Esophagus squamous epithelium (tissue), 4 donors: ENCODE results near the gene PKIG.

ENCODE experiments used
- POLR2A ChIP-seq, 4 donors: fragments of 450-650 bp; IDR thresholded peaks; one replicate each; pipeline ENCODE4 v1.6.1; 2017; ENCODE audit warnings: antibody characterized with exemption in 4 of 4, mild to moderate bottlenecking in 4 of 4, moderate library complexity in 3 of 4
- TF ChIP-seq, protein P1 (sequence below), 6 experiments: fragments of 450-650 bp in 4 of 6; fragments of 200-600 bp in 2 of 6; sonication (generic) in 2 of 6; IDR thresholded peaks; one replicate each; pipeline ENCODE4 v1.5.1; 2016 to 2019; ENCODE audit warnings: antibody characterized with exemption in 6 of 6, mild to moderate bottlenecking in 4 of 6, moderate library complexity in 4 of 6

DNA sequence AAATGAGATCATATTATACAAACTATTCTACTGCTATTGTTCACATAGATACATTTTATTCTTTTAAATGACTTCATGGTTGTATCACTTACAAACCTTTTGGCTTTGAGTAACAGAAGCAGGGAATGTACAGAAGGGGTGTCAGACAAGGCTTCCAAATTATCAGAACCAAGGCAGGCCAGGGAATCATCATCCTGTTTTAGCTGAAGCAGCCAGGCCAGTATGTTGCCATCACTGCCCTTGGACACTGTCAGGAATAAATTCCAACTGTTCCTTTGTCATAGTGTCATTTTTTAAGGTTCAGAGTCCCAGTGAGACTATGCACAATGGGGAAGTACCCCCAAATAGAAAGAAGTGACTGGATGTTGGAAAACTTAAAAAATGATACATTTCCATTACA is 23.1 kb upstream of the PKIG start:
- TF ChIP-seq, protein P1, sequence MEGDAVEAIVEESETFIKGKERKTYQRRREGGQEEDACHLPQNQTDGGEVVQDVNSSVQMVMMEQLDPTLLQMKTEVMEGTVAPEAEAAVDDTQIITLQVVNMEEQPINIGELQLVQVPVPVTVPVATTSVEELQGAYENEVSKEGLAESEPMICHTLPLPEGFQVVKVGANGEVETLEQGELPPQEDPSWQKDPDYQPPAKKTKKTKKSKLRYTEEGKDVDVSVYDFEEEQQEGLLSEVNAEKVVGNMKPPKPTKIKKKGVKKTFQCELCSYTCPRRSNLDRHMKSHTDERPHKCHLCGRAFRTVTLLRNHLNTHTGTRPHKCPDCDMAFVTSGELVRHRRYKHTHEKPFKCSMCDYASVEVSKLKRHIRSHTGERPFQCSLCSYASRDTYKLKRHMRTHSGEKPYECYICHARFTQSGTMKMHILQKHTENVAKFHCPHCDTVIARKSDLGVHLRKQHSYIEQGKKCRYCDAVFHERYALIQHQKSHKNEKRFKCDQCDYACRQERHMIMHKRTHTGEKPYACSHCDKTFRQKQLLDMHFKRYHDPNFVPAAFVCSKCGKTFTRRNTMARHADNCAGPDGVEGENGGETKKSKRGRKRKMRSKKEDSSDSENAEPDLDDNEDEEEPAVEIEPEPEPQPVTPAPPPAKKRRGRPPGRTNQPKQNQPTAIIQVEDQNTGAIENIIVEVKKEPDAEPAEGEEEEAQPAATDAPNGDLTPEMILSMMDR (IDR thresholded peaks at IDR 0.05) = no peak
- TF ChIP-seq POLR2A (IDR thresholded peaks at IDR 0.05) = no peak
